Endothelial cell of umbilical vein (primary cell): ENCODE data around the gene TBX2. TPM values are rescaled to one million over a fixed set of nuclear protein-coding genes. Genes with fewer than 3 reads are reported as not detected.

Experiments
- BruUV-seq: library from RNA; stranded (reverse); fragments of 400-500 nt; replicated peaks from 2 replicates; lab custom pipeline; 2021; lab: Mats Ljungman, UMichigan
- CTCF ChIA-PET: fragments of 300-600, 350-600 bp; sonication (Branson Sonifier 250); formaldehyde crosslinking; loops from one replicate; lab custom pipeline; 2021; ENCODE audit warnings: antibody characterized with exemption, inconsistent platforms; lab: Charles Lee
- POLR2A ChIA-PET: fragments of 300-600, 350-600 bp; sonication (Branson Sonifier 250); formaldehyde crosslinking; loops from one replicate; lab custom pipeline; 2021; ENCODE audit warnings: antibody characterized with exemption, inconsistent platforms; lab: Charles Lee
- DNase-seq: peaks from one replicate; pipeline ENCODE4 v3.0.0-alpha.2; 2011; ENCODE audit warnings: low read depth, low spot score
- FAIRE-seq: peaks from 2 replicates; lab custom pipeline; 2011; peaks lifted over from hg19 to GRCh38; lab: Jason Lieb, UNC
- H2AFZ ChIP-seq: 2 replicates; pipeline ENCODE4 v1.6.0; 2012; ENCODE audit warnings: low read depth, low read length, control low read depth, inconsistent platforms
- H3K27ac ChIP-seq: 2 replicates; pipeline ENCODE4 v1.5.1; 2011; ENCODE audit warnings: low read depth, mild to moderate bottlenecking, control low read depth, low read length, moderate library complexity; ENCODE audit not compliant: insufficient read depth
- H3K27me3 ChIP-seq, 2 experiments: 2 replicates each; pipeline versions ENCODE4 v1.6.0 to v1.6.1; 2011; ENCODE audit warnings: low read length in 2 of 2, mixed read lengths in 1 of 2; ENCODE audit not compliant: control insufficient read depth in 2 of 2, insufficient read depth in 2 of 2
- H3K36me3 ChIP-seq, 2 experiments: 2 replicates in 1 of 2; 3 replicates in 1 of 2; pipeline ENCODE4 v1.5.1; 2011; ENCODE audit warnings: low read length in 2 of 2, mild to moderate bottlenecking in 1 of 2, moderate library complexity in 1 of 2; ENCODE audit not compliant: control insufficient read depth in 2 of 2, insufficient read depth in 2 of 2; ENCODE audit errors: extremely low read depth in 1 of 2
- H3K4me1 ChIP-seq: 3 replicates; pipeline ENCODE4 v1.5.1; 2011; ENCODE audit warnings: mild to moderate bottlenecking, low read length; ENCODE audit not compliant: control insufficient read depth, insufficient read depth; ENCODE audit errors: extremely low read depth
- H3K4me2 ChIP-seq: 2 replicates; pipeline ENCODE4 v1.6.1; 2011; ENCODE audit warnings: low read length, control low read depth, mixed read lengths; ENCODE audit not compliant: insufficient read depth
- H3K4me3 ChIP-seq, 3 experiments: fragments of 200-600 bp in 1 of 3; sonication (generic), shearing (Covaris generic) in 1 of 3; replicated peaks in 1 of 3; 2 replicates each; pipeline ENCODE4 v1.5.1; 2011 to 2016; ENCODE audit warnings: control low read depth in 3 of 3, low read length in 3 of 3, mild to moderate bottlenecking in 2 of 3, inconsistent platforms in 1 of 3, low read depth in 1 of 3, moderate library complexity in 1 of 3; ENCODE audit not compliant: insufficient read depth in 1 of 3
- H3K79me2 ChIP-seq: 2 replicates; pipeline ENCODE4 v1.6.0; 2012; ENCODE audit warnings: low read length, inconsistent platforms; ENCODE audit not compliant: control insufficient read depth, insufficient read depth
- H3K9ac ChIP-seq: replicated peaks from 2 replicates; pipeline ENCODE3; 2011; ENCODE audit warnings: low read length, control low read depth; ENCODE audit not compliant: insufficient read depth; ENCODE audit errors: extremely low read depth
- H3K9me1 ChIP-seq: replicated peaks from 3 replicates; pipeline ENCODE4 v1.6.0; 2011; ENCODE audit warnings: mild to moderate bottlenecking, low read length; ENCODE audit not compliant: control insufficient read depth, insufficient read depth; ENCODE audit errors: extremely low read depth
- H3K9me3 ChIP-seq: replicated peaks from 2 replicates; pipeline ENCODE4 v1.5.1; 2012; ENCODE audit warnings: low read length, inconsistent platforms; ENCODE audit not compliant: control insufficient read depth, insufficient read depth
- H4K20me1 ChIP-seq: replicated peaks from 2 replicates; pipeline ENCODE3; 2011; ENCODE audit warnings: mild to moderate bottlenecking, low read length; ENCODE audit not compliant: control insufficient read depth, insufficient read depth; ENCODE audit errors: extremely low read depth
- CTCF ChIP-seq, 2 donors: IDR thresholded peaks; 1 replicate in 1 of 2; 2 replicates in 1 of 2; pipeline ENCODE4 v1.5.1; 2011; ENCODE audit warnings: low read length in 2 of 2, mild to moderate bottlenecking in 2 of 2, moderate library complexity in 2 of 2, control low read depth in 1 of 2, inconsistent platforms in 1 of 2, low read depth in 1 of 2; ENCODE audit not compliant: insufficient read depth in 1 of 2; ENCODE audit errors: extremely low read depth in 1 of 2
- EZH2 ChIP-seq: IDR thresholded peaks from 2 replicates; pipeline ENCODE4 v1.6.1; 2012; ENCODE audit warnings: borderline replicate concordance, low read depth, mild to moderate bottlenecking, moderate library complexity, low read length, inconsistent platforms; ENCODE audit not compliant: severe bottlenecking
- FOS ChIP-seq: IDR thresholded peaks from 2 replicates; pipeline ENCODE4 v1.6.1; 2011; ENCODE audit warnings: mild to moderate bottlenecking, low read length, moderate library complexity, borderline replicate concordance; ENCODE audit not compliant: insufficient read depth
- GATA2 ChIP-seq: IDR thresholded peaks from 2 replicates; pipeline ENCODE4 v1.7.0; 2011; ENCODE audit warnings: low read depth, mild to moderate bottlenecking, moderate library complexity, mixed read lengths, low read length; ENCODE audit not compliant: insufficient read length, insufficient read depth
- JUN ChIP-seq: IDR thresholded peaks from 2 replicates; pipeline ENCODE4 v1.6.1; 2011; ENCODE audit warnings: borderline replicate concordance, low read depth; ENCODE audit not compliant: insufficient read length, insufficient read depth
- MYC ChIP-seq: IDR thresholded peaks from one replicate; pipeline ENCODE4 v1.6.1; 2011; ENCODE audit warnings: mild to moderate bottlenecking, low read depth, low read length
- POLR2A ChIP-seq: IDR thresholded peaks from 2 replicates; pipeline ENCODE4 v1.6.1; 2012; ENCODE audit warnings: low read depth, mild to moderate bottlenecking, control low read depth, low read length
- POLR2AphosphoS5 ChIP-seq: IDR thresholded peaks from 2 replicates; pipeline ENCODE4 v1.6.1; 2012; ENCODE audit warnings: low read depth, mild to moderate bottlenecking, control low read depth, low read length, moderate library complexity; ENCODE audit not compliant: insufficient read depth
- dilution Hi-C: fragments of 300-500 bp; cut with MboI; formaldehyde crosslinking; loops from one replicate; pipeline ENCODE4 v1.15.0; 2019; ENCODE audit warnings: low sequenced_read_pairs; ENCODE audit not compliant: extremely low pct_ligation_motif_present
- intact Hi-C: fragments of 100-400 bp; cut with micrococcal nuclease; formaldehyde crosslinking; loops from one replicate; pipeline ENCODE4 v1.10.0; 2022
- polyA plus RNA-seq, 4 experiments: library from polyadenylated mRNA; depleted of rRNA in 3 of 4; stranded (reverse) in 3 of 4; unstranded in 1 of 4; fragments of >200 nt; gene quantifications; 2 replicates each; pipeline versions ENCODE4 v1.2.1 to v1.2.3, GENCODE V29; 2011 to 2012; ENCODE audit warnings: missing spikeins in 1 of 4
- total RNA-seq: library from RNA; stranded (reverse); gene quantifications from 2 replicates; pipeline ENCODE4 v1.2.3, GENCODE V29; 2021
- TF ChIP-seq, protein P1 (sequence below): IDR thresholded peaks from 2 replicates; pipeline ENCODE4 v1.6.1; 2011; ENCODE audit not compliant: insufficient read depth, insufficient read length

Gene TBX2
- total and polyA plus RNA-seq, 2 donors (not counting 3 experiments of a cell fraction or from before 2014, with no cell fraction given), result not detected

DNA sequence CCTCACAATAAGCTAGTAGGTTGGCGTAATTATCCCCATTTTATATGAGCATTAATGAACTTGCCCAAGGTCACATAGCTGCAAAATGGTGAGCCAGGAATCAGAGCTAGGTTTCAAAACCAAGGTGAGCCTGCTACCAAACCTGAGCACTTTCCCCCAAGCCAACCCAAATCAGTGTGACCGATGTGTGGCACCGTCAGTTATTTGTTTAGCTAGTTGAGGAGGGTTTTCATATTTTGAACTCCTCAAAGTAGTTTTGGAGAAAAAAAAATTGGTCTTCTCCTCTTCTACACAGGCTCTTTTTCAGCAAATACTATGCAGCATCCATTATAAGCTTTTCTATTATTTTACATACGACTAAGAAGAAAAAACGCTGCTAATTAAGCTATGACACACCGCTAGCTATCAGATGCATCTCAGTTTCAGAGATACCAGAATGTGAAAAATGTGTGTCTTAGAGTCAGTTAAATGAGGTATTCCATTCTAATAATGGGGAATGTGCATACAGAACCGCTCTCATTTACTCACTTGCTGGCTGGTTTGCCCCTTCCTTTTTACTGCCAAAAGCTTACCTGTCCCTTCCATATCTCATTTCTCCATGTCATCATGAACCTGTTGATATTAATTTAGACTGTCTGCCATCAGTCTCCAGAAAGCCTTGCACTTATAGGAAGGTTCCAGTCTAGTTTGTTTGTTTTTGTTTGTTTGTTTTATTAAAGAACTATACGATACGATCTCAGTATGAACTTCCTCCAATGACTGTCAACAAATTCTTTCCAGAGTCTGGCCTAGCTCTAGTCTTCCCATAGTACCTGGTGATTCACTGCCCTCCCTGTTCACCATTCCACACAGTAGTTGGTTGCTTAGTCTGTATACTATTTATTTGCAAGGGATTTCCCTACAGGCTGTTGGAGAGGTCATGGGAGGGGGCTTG is 50.3 kb downstream of the TBX2 start:
- Histone ChIP-seq H3K4me1 (peaks cover 3% of the 10 kb centered on the region), H4K20me1 (peaks cover 2% of the 10 kb centered on the region), H3K4me2 (no peak overlapping the region), H3K79me2 (no peaks in the 10 kb centered on the region), H3K27ac (no peak overlapping the region), H3K9me1 (no peaks in the 10 kb centered on the region), H3K9ac (no peak overlapping the region), H3K4me3 (no peak overlapping the region), H3K27me3 (peaks cover 54 to 83% of the 10 kb centered on the region in 2 experiments), H2AFZ (no peak overlapping the region), H3K36me3 (no peaks in the 10 kb centered on the region), H3K9me3 (no peaks in the 10 kb centered on the region)
- no peak for FAIRE-seq
- POLR2A ChIA-PET, result interaction anchor here (0.6 kb wide), 1 partner anchor 376 kb away, joined by 7 read pairs; no protein-coding TSS in a partner anchor
- intact Hi-C loops (no loop called here), dilution Hi-C loops (no loop called here)
- TF ChIP-seq MYC (no peak), JUN (no peak), CTCF (IDR thresholded peaks at IDR 0.05; ENCODE audit: extremely low read depth in 1 of 2, insufficient read depth in 1 of 2, low read depth in 1 of 2, low read length in 2 of 2) (no peak), EZH2 (no peak), GATA2 (no peak), FOS (no peak), POLR2AphosphoS5 (no peak), POLR2A (no peak)
- TF ChIP-seq, protein P1, sequence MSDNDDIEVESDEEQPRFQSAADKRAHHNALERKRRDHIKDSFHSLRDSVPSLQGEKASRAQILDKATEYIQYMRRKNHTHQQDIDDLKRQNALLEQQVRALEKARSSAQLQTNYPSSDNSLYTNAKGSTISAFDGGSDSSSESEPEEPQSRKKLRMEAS, result no peak
- no peak for DNase-seq
- no TSS peak for BruUV-seq
- CTCF ChIA-PET, result interaction anchor here (0.7 to 2.0 kb wide), 5 partner anchors 11 to 44 kb away, joined by 3 to 7 read pairs (median 4); no protein-coding TSS in a partner anchor
